Raji (cell line): ENCODE measurements around the gene CPA4.

Experiments
- POLR2A ChIP-seq: IDR thresholded peaks from 2 replicates; pipeline ENCODE4 v1.6.1; 2011; ENCODE audit warnings: low read depth, low read length, control low read depth; ENCODE audit not compliant: insufficient read depth

Gene CPA4

GRCh38 chr7:130346177-130346905 lies 53.4 kb downstream of the CPA4 start:
- TF ChIP-seq POLR2A: no peak

- TF ChIP-seq POLR2A: no peak
Observed at GRCh38 chr7:130346941-130347340, 54.0 kb downstream of the CPA4 start.

GRCh38 chr7:130349911-130350782 lies 57.2 kb downstream of the CPA4 start:
- no peak for TF ChIP-seq POLR2A

GRCh38 chr7:130350945-130351790 lies 58.2 kb downstream of the CPA4 start:
- no peak for TF ChIP-seq POLR2A

- no peak for TF ChIP-seq POLR2A
Observed at GRCh38 chr7:130351791-130352090, 58.8 kb downstream of the CPA4 start.

GRCh38 chr7:130352194-130353074 lies 59.5 kb downstream of the CPA4 start:
- TF ChIP-seq POLR2A: no peak

- TF ChIP-seq POLR2A: no peak
Observed at GRCh38 chr7:130353196-130353595, 60.2 kb downstream of the CPA4 start.

- TF ChIP-seq POLR2A: no peak
Observed at GRCh38 chr7:130356121-130356875, 63.3 kb downstream of the CPA4 start.

- no peak for TF ChIP-seq POLR2A
Observed at GRCh38 chr7:130356876-130357611, 64.1 kb downstream of the CPA4 start.

- no peak for TF ChIP-seq POLR2A
Observed at GRCh38 chr7:130358471-130358870, 65.5 kb downstream of the CPA4 start.

GRCh38 chr7:130359276-130359857 lies 66.4 kb downstream of the CPA4 start:
- TF ChIP-seq POLR2A: no peak

GRCh38 chr7:130360518-130360917 lies 67.6 kb downstream of the CPA4 start:
- no peak for TF ChIP-seq POLR2A

GRCh38 chr7:130361681-130362080 lies 68.7 kb downstream of the CPA4 start:
- TF ChIP-seq POLR2A: no peak
